ENCODE data around the gene TENT4B.

GRCh38 chr16:50259334-50260205 lies 106.5 kb downstream of the TENT4B start:
- TF ChIP-seq CTCF (IDR thresholded peaks at IDR 0.05) (no peak), POLR2A (IDR thresholded peaks at IDR 0.05) (no peak), POLR2AphosphoS5 (IDR thresholded peaks at IDR 0.05) (no peak)
